GM23248 (cell line): ENCODE measurements around the gene GDPD5.

ENCODE experiments used
- EZH2 ChIP-seq: fragments of 200-600 bp; sonication (generic); IDR thresholded peaks from 2 replicates; pipeline ENCODE4 v1.6.1; 2018; ENCODE audit warnings: antibody characterized with exemption, mild to moderate bottlenecking; ENCODE audit not compliant: insufficient read depth, poor library complexity, severe bottlenecking
- EZH2phosphoT487 ChIP-seq: fragments of 200-600 bp; sonication (generic); IDR thresholded peaks from 2 replicates; pipeline ENCODE4 v1.6.1; 2018; ENCODE audit warnings: antibody characterized with exemption, moderate library complexity, mild to moderate bottlenecking, low read depth; ENCODE audit not compliant: insufficient read depth

DNA sequence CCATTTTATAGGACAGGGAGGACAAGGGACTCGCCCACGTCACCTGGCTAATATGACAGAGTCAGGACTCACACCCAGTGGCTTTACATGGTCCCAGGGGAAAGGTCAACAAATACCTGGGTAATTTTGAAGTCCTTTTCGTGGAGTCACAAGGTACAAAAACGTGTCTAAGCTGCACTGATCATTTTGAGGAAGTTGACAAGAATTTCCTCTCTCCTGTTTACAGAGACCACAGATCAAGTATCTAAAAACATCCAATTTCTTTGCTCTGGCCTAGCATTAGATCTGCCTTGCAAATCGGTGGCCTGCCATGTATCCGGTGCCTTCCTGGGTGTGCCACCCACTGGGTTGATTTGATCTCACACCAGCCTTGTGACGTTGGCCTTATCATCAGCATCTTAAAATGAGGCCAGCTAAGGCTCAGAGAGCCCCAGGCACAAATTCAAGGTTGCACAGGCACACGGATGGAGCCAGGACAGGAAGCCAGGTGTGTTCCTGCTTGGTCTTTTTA lies 17.6 kb downstream of the GDPD5 start:
- TF ChIP-seq EZH2phosphoT487, result no peak
- TF ChIP-seq EZH2, result no peak
